ENCODE measurements around the gene SMARCAL1. TPM values are rescaled to one million over a fixed set of nuclear protein-coding genes. Genes with fewer than 3 reads are reported as not detected.

Gene SMARCAL1
- total RNA-seq, 1 donor from 2014 or later: 20.1 TPM

DNA sequence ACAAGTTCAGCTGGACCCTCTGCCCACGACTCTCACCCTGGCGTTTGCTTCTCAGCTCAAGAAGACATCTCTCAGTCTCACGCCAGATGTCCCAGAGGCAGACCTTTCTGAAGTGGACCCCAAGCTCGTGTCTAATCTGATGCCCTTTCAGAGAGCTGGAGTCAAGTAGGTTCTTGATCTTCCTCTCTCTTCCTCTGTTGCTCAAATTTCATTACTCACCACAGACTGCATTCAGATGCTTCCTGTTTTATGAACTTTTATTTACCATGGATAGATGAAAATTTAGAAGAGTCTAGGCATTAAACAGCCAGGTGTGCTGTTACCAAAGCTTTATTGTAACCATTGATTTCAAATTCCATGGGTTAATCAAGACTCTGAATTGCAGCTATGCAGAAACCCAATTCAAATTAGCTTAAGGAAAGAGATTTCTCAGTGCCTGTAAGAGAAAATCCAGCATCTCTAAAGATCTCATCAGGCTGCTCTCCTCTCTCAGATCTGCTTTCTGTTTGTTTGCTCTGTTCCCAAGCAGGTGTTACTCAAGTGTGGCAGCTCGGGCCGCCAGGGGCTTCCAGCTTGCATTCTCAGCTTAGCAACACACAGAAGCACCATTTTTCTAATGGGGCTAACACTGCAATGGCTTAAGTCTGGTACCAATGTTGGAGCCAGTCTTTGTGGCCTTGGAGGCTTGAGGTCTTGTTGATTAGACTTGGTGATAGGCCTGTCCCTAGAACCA is 16.5 kb downstream of the SMARCAL1 start:
- DNase-seq (ENCODE audit: low spot score): no peak

DNA sequence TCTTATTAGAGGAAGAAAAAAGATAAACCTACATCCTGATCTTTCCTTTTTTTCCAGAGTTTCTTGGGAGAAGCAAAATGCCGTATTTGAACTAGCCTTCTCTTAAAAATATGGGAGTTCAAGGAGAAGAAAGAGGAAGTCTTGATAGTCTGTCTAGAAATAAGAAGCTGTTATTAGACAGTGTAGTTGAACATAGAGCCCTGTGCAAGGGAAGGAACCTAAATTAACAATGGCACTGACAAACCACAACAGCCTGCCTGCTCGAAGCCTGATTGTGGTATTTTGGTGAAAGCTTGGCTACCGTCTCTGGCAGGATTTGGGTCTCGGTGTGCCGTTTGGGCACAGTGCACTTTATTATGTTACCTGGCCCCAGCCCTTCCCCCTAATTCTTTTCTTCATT is 17.1 kb downstream of the SMARCAL1 start:
- no peak for DNase-seq (ENCODE audit: low spot score)

GRCh38 chr2:216430811-216431530 is 18.7 kb downstream of the SMARCAL1 start:
- no peak for DNase-seq (ENCODE audit: low spot score)

GRCh38 chr2:216431531-216431856 is 19.2 kb downstream of the SMARCAL1 start:
- no peak for DNase-seq (ENCODE audit: low spot score)

- DNase-seq (ENCODE audit: low spot score): no peak
Measured at GRCh38 chr2:216436383-216436782, 24.1 kb downstream of the SMARCAL1 start.

GRCh38 chr2:216441308-216442010 is 29.2 kb downstream of the SMARCAL1 start:
- DNase-seq (ENCODE audit: low spot score): no peak

GRCh38 chr2:216445501-216445900 is 33.2 kb downstream of the SMARCAL1 start:
- DNase-seq (ENCODE audit: low spot score): no peak

GRCh38 chr2:216446343-216446742 is 34.1 kb downstream of the SMARCAL1 start:
- no peak for DNase-seq (ENCODE audit: low spot score)

GRCh38 chr2:216447293-216447692 is 35.0 kb downstream of the SMARCAL1 start:
- no peak for DNase-seq (ENCODE audit: low spot score)

DNA sequence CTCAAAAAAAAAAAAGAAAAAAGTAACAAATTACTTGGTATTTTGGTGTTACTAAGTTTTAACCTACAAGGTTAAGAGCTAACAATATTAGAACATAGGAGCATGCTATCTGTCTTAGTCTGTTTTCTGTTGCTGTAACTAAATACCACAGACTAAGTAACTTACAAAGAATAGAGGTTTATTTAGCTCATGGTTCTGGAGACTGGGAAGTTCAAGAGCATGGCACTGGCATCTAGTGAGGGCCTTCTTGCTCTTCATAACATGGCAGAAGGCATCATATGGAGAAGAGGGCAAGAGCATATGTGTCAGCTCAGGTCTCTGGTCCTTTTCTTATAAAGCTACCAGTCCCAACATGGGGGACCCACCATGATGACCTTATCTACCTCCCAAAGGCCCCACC is 36.5 kb downstream of the SMARCAL1 start:
- no peak for DNase-seq (ENCODE audit: low spot score)

DNA sequence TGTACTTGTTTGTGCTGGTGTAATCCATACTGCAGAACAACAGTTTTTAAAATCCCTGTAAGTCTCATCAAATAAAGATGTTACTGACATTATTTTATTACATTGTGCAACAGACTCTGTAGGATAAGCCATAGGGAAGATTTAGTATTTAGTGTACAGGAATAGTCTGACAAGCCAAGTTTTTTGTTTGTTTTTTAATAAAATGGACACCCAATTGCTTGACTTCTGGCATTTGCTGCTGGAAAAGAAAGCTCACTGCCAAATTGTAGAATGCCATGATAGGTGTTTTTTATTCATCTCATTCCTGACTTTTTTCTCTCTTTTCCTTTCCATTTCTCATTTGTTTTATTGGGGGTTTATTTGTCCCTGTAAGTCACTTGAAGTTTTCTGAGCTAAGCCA is 38.1 kb downstream of the SMARCAL1 start:
- DNase-seq (ENCODE audit: low spot score): no peak

- DNase-seq (ENCODE audit: low spot score): no peak
Measured at GRCh38 chr2:216450784-216451183, 38.5 kb downstream of the SMARCAL1 start.

DNA sequence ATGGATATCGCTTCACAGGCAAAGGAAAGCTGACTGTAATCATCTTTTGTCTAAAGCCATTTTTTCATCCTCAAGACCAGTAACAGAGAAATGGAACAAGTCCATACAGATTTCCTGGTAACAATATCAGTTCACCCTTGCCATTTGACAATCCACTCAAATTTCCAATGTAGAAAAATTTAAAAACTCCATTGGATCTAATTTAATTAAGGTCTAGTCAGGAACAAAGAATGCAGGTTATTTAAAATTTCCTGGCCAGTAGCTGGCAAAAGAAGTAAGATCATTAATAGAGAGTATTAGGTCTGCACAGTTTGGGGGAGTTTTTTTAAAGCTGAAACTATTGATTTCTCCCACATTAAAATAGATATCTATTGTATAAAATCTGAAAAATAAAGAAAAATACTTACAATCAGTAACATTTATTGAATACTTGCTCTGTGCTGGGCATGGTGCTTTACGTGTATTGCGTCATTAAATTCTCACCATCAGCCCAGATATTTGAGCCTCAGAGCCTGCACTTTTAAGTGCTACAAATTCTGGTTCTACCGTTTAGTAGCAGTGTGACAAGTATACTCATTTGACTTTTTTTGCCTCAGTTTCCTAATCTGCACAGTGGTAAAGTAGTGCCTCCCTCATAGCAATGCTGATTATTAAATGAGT is 41.8 kb downstream of the SMARCAL1 start:
- no peak for DNase-seq (ENCODE audit: low spot score)

DNA sequence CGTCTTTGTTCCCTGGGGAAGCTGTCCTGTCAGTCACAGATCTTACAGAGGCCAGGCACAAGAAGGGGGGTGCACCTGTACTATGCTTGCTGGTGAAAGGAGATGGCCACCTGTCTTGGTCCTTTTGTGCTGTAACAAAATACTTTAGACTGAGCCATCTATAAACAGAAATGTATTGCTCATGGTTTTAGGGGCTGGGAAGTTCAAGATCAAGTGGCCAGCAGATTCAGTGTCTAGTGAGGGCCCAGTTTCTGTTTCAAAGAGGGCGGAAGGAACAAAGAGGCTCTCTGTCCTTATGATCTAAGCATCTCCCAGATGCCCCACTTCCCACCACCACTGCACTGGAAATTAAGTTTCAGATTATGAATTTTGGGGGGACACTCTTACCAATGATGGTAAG is 50.9 kb downstream of the SMARCAL1 start:
- no peak for DNase-seq (ENCODE audit: low spot score)

GRCh38 chr2:216464104-216464720 is 51.9 kb downstream of the SMARCAL1 start:
- no peak for DNase-seq (ENCODE audit: low spot score)

DNA sequence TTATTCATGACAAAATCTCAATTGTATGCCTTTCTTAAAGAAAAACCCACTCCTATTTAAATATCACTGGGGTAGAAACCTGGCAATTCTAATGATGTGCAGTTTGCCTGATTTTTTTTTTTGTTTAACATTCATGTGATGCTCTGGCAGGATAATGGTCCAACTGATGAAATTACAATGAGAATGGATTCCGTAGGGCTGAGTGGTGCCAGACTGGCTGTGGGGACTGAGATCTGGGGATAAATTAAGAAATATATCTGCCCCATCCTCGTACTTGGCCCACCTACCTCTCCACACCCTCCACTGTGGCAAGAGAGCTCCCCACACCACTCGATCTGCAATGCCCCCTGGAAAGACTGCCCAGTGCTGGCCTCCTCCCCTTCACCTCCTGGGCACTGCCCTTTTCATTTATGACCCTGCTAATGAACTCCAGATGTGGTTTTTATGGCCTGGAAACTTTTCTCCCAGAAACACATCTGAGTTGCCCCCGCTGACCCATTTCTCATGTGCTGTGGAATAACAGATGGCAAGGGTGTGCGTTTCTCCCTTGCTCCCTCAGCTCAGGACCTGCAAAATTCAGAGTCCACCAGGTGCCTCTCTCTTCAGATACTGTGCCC is 53.4 kb downstream of the SMARCAL1 start:
- DNase-seq (ENCODE audit: low spot score): no peak

- no peak for DNase-seq (ENCODE audit: low spot score)
Measured at GRCh38 chr2:216467845-216468244, 55.6 kb downstream of the SMARCAL1 start.

DNA sequence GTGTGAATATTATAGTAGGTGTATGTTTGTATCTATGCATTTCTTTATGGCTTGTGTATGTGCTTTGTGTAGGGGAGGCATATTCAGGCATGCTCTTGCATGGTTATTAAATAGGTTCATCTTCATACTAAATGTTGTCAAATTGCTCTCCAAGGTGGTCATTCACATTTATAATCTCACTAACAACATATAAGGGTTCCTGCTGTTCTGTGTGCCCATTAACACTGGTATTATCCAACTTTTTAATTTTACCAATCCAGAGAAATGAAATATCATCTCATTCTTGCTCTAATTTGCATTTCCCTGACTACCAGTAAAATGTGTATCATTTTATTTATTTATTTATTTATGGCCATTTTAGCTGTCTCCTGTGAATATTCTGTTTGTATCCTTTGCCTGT is 57.4 kb downstream of the SMARCAL1 start:
- DNase-seq (ENCODE audit: low spot score): no peak

- no peak for DNase-seq (ENCODE audit: low spot score)
Measured at GRCh38 chr2:216473187-216473586, 60.9 kb downstream of the SMARCAL1 start.

DNA sequence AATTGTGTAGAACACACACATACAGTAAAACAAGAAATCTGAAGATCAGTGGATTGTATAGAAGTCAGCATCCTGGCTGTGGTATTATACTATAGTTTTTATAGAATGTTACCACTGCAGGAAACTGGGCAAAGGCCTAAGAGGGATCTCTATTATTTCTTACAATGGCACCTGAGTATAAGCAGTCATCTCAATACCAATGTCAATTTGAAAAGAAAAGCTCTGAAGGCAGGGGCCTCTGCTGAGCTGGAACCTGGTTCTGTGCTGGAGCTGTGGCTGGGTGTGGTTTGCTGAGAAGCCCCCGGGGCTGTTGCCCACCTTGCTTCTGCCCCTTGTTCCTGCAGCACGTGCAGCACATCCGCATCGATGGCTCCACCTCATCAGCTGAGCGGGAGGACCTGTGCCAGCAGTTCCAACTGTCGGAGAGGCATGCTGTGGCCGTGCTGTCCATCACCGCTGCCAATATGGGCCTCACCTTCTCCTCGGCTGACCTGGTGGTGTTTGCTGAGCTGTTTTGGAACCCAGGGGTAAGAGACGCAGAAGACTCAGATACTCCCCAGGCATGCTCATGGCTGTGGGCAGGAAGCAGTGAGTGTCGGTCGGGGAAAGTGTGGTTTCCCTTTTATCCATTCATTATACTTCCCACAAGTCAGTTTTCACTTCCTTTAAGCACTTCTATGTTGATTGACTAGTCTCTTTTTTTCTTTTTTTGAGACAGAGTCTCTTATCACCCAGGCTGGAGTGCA is 62.8 kb downstream of the SMARCAL1 start:
- no peak for DNase-seq (ENCODE audit: low spot score)

DNA sequence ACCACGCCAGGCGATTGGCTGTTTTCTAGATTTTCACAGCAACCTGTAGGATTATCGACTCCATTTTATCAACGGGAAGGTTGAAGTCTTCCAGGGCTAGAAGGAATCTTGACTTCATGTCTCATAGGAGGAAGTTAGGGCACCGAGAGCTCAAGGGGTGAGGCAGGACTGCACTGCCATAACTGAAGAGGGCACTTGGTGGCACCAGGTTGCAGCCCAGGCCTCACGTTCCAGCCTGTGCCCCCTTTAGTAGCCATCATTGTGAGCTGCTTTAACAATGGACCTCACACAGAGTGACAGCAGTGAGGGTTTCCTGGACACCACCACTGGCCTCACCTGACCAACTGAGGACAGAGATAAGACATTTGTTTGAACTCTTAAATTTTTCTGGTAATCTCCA is 63.5 kb downstream of the SMARCAL1 start:
- no peak for DNase-seq (ENCODE audit: low spot score)
